ENCODE measurements around the gene ADH4. TPM values are rescaled to one million over a fixed set of nuclear protein-coding genes. Genes with fewer than 3 reads are reported as not detected.

ADH4 gene
- total and polyA plus RNA-seq, 2 experiments from 2014 or later, result not detected

DNA sequence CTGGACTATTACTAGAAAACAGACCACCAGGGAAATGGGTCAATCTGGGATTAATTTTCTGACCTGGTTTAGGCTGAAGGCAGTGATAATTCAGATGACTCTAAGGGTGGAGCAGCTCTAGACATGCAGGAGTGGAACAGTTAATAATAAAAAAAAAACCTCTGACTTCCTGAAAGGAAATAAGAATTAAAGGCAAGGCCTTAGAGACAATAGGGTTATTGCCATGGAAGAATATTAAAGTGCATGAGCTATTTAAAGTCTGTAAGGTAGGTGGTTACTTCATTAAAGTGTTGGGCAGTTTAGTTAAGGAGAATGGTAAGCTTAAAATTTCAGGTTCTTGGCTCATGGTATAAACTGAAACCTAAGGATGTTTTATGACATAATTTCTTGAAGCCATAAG, 40.9 kb downstream of the ADH4 start:
- Mint-ChIP-seq H3K4me3 (no peak overlapping the region), H3K9me3 (peaks cover 19% of the 10 kb centered on the region), H3K27ac (no peak overlapping the region), H3K36me3 (ENCODE audit: low read depth) (peaks cover 18% of the 10 kb centered on the region), H3K27me3 (ENCODE audit: insufficient read depth, low read depth, poor library complexity) (no peaks in the 10 kb centered on the region), H3K4me1 (peaks cover 3% of the 10 kb centered on the region; the same call in 1 of the 3 replicates)
- DNase-seq (ENCODE audit: low spot score), result no peak
- Histone ChIP-seq H3K27me3 (ENCODE audit: insufficient read depth) (no peaks in the 10 kb centered on the region), H2AFZ (no peak overlapping the region), H3K4me1 (ENCODE audit: insufficient read depth) (no peaks in the 10 kb centered on the region), H3K4me3 (no peak overlapping the region), H3K9me2 (ENCODE audit: insufficient read depth) (no peaks in the 10 kb centered on the region), H3K79me2 (replicated peaks; ENCODE audit: insufficient read depth) (no peaks in the 10 kb centered on the region), H3F3A (replicated peaks; ENCODE audit: low read depth) (no peaks in the 10 kb centered on the region), H3K36me3 (ENCODE audit: insufficient read depth) (peaks cover 5% of the 10 kb centered on the region), H3K27ac (ENCODE audit: low read depth) (no peak overlapping the region), H3K4me2 (no peak overlapping the region), H4K20me1 (replicated peaks; ENCODE audit: insufficient read depth) (no peaks in the 10 kb centered on the region)
- ATAC-seq, result no peak
- TF ChIP-seq NANOG (IDR thresholded peaks at IDR 0.05; ENCODE audit: borderline replicate concordance), result no peak
- TF ChIP-seq ZNF114 (CRISPR knock-in tag; IDR thresholded peaks at IDR 0.05), result no peak
- TF ChIP-seq ETS1 (IDR thresholded peaks at IDR 0.05), result no peak
- no peak for TF ChIP-seq CREB1 (CRISPR knock-in tag; IDR thresholded peaks at IDR 0.05; ENCODE audit: low read depth)
- TF ChIP-seq EZH2 (IDR thresholded peaks at IDR 0.05; ENCODE audit: low read depth, unreplicated experiment), result no peak
- no peak for TF ChIP-seq CTCF (conservative IDR thresholded peaks at IDR 0.05; ENCODE audit: low read depth in 2 of 2)
- TF ChIP-seq POLR2AphosphoS5 (IDR thresholded peaks at IDR 0.05; ENCODE audit: low read depth), result no peak
- TF ChIP-seq, protein P1, sequence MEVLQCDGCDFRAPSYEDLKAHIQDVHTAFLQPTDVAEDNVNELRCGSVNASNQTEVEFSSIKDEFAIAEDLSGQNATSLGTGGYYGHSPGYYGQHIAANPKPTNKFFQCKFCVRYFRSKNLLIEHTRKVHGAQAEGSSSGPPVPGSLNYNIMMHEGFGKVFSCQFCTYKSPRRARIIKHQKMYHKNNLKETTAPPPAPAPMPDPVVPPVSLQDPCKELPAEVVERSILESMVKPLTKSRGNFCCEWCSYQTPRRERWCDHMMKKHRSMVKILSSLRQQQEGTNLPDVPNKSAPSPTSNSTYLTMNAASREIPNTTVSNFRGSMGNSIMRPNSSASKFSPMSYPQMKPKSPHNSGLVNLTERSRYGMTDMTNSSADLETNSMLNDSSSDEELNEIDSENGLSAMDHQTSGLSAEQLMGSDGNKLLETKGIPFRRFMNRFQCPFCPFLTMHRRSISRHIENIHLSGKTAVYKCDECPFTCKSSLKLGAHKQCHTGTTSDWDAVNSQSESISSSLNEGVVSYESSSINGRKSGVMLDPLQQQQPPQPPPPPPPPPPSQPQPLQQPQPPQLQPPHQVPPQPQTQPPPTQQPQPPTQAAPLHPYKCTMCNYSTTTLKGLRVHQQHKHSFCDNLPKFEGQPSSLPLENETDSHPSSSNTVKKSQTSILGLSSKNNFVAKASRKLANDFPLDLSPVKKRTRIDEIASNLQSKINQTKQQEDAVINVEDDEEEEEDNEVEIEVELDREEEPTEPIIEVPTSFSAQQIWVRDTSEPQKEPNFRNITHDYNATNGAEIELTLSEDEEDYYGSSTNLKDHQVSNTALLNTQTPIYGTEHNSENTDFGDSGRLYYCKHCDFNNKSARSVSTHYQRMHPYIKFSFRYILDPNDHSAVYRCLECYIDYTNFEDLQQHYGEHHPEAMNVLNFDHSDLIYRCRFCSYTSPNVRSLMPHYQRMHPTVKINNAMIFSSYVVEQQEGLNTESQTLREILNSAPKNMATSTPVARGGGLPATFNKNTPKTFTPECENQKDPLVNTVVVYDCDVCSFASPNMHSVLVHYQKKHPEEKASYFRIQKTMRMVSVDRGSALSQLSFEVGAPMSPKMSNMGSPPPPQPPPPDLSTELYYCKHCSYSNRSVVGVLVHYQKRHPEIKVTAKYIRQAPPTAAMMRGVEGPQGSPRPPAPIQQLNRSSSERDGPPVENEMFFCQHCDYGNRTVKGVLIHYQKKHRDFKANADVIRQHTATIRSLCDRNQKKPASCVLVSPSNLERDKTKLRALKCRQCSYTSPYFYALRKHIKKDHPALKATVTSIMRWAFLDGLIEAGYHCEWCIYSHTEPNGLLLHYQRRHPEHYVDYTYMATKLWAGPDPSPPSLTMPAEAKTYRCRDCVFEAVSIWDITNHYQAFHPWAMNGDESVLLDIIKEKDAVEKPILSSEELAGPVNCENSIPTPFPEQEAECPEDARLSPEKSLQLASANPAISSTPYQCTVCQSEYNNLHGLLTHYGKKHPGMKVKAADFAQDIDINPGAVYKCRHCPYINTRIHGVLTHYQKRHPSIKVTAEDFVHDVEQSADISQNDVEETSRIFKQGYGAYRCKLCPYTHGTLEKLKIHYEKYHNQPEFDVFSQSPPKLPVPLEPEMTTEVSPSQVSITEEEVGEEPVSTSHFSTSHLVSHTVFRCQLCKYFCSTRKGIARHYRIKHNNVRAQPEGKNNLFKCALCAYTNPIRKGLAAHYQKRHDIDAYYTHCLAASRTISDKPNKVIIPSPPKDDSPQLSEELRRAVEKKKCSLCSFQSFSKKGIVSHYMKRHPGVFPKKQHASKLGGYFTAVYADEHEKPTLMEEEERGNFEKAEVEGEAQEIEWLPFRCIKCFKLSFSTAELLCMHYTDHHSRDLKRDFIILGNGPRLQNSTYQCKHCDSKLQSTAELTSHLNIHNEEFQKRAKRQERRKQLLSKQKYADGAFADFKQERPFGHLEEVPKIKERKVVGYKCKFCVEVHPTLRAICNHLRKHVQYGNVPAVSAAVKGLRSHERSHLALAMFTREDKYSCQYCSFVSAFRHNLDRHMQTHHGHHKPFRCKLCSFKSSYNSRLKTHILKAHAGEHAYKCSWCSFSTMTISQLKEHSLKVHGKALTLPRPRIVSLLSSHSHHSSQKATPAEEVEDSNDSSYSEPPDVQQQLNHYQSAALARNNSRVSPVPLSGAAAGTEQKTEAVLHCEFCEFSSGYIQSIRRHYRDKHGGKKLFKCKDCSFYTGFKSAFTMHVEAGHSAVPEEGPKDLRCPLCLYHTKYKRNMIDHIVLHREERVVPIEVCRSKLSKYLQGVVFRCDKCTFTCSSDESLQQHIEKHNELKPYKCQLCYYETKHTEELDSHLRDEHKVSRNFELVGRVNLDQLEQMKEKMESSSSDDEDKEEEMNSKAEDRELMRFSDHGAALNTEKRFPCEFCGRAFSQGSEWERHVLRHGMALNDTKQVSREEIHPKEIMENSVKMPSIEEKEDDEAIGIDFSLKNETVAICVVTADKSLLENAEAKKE (CRISPR knock-in tag; IDR thresholded peaks at IDR 0.05), result no peak
- no peak for TF ChIP-seq ZNF331 (CRISPR knock-in tag; IDR thresholded peaks at IDR 0.05; ENCODE audit: low read depth)
- TF ChIP-seq EZH2phosphoT487 (IDR thresholded peaks at IDR 0.05; ENCODE audit: unreplicated experiment), result no peak
- TF ChIP-seq STAT1 (IDR thresholded peaks at IDR 0.05; ENCODE audit: unreplicated experiment), result no peak
- TF ChIP-seq, protein P2, sequence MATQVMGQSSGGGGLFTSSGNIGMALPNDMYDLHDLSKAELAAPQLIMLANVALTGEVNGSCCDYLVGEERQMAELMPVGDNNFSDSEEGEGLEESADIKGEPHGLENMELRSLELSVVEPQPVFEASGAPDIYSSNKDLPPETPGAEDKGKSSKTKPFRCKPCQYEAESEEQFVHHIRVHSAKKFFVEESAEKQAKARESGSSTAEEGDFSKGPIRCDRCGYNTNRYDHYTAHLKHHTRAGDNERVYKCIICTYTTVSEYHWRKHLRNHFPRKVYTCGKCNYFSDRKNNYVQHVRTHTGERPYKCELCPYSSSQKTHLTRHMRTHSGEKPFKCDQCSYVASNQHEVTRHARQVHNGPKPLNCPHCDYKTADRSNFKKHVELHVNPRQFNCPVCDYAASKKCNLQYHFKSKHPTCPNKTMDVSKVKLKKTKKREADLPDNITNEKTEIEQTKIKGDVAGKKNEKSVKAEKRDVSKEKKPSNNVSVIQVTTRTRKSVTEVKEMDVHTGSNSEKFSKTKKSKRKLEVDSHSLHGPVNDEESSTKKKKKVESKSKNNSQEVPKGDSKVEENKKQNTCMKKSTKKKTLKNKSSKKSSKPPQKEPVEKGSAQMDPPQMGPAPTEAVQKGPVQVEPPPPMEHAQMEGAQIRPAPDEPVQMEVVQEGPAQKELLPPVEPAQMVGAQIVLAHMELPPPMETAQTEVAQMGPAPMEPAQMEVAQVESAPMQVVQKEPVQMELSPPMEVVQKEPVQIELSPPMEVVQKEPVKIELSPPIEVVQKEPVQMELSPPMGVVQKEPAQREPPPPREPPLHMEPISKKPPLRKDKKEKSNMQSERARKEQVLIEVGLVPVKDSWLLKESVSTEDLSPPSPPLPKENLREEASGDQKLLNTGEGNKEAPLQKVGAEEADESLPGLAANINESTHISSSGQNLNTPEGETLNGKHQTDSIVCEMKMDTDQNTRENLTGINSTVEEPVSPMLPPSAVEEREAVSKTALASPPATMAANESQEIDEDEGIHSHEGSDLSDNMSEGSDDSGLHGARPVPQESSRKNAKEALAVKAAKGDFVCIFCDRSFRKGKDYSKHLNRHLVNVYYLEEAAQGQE (IDR thresholded peaks at IDR 0.05; ENCODE audit: unreplicated experiment), result no peak
- TF ChIP-seq JUNB (IDR thresholded peaks at IDR 0.05; ENCODE audit: unreplicated experiment), result no peak

Measured in GM23338 (cell line).